Measurements from ENCODE around the gene PPP2R2C. TPM values are rescaled to one million over a fixed set of nuclear protein-coding genes. Genes with fewer than 3 reads are reported as not detected.

The PPP2R2C gene
- total and polyA plus RNA-seq, 9 of the 15 experiments (the other 6 are each of a cell fraction or from before 2014, with no cell fraction given) = 0.04 to 0.06 TPM; not detected in 7

DNA sequence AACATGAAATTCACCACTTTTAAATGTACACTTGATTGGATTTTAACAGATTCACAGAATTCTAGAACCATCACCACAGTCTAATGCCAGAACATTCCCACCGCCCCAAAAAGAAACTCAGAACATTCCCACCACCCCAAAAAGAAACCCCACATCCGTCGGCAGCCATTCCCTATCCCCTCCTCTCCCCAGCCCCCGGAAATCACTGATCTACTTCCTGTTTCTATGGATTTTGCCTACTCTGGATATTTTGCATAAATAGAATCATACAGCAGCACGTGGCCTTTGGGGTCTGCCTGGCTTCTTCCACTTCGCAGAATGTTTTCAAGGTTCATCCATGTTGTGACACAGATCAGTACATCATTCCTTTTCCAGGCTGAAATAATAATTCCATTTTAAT is 79.3 kb downstream of the PPP2R2C start:
- Histone ChIP-seq H3K4me3 (no peak overlapping the region), H3K27ac (ENCODE audit: extremely low read depth, low read depth, low read length) (no peak overlapping the region), H3K79me2 (ENCODE audit: control insufficient read depth, insufficient read depth, low read length) (no peaks in the 10 kb centered on the region), H2AFZ (ENCODE audit: low read depth, low read length) (no peak overlapping the region), H3K9ac (ENCODE audit: insufficient read depth in 1 of 2, low read depth in 2 of 2, low read length in 2 of 2) (no peak overlapping the region), H3K9me3 (replicated peaks; ENCODE audit: control insufficient read depth, insufficient read depth, low read depth, low read length) (no peaks in the 10 kb centered on the region), H3K36me3 (ENCODE audit: control insufficient read depth, insufficient read depth, low read length) (no peaks in the 10 kb centered on the region), H3K4me2 (ENCODE audit: insufficient read depth, low read length) (no peak overlapping the region), H3K9me1 (ENCODE audit: control insufficient read depth, insufficient read depth, low read length) (no peaks in the 10 kb centered on the region), H4K20me1 (replicated peaks; ENCODE audit: control insufficient read depth, insufficient read depth, low read length) (no peaks in the 10 kb centered on the region; the same call in none of the 2 replicates), H3K27me3 (ENCODE audit: control insufficient read depth in 2 of 2, insufficient read depth in 2 of 2, low read length in 2 of 2) (peaks cover 3 to 59% of the 10 kb centered on the region in 2 experiments; a peak in 3 of 5 replicates), H3K4me1 (replicated peaks in 1 of 2; ENCODE audit: control insufficient read depth in 2 of 2, insufficient read depth in 2 of 2, low read length in 2 of 2) (peaks cover 0 to 4% of the 10 kb centered on the region in 2 experiments; a peak in 2 of 5 replicates)
- DNase-seq (ENCODE audit: extremely low read depth in 1 of 4, low spot score in 3 of 4) (no peak), ATAC-seq (no peak), FAIRE-seq (no peak)
- CTCF ChIA-PET (ENCODE audit: low intra/inter-chr PET ratio) = no interaction called here
- intact Hi-C loops (cut with micrococcal nuclease) (no loop called here), in situ Hi-C loops (cut with MboI) (no loop called here)
- POLR2A ChIA-PET = no interaction called here
- 2% methylated on average over 6 of the region's 6 CpGs for WGBS (ENCODE audit: insufficient coverage, low coverage, missing lambda C conversion rate)
- no TSS peak for BruUV-seq (replicated peaks)
- TF ChIP-seq, protein P1, sequence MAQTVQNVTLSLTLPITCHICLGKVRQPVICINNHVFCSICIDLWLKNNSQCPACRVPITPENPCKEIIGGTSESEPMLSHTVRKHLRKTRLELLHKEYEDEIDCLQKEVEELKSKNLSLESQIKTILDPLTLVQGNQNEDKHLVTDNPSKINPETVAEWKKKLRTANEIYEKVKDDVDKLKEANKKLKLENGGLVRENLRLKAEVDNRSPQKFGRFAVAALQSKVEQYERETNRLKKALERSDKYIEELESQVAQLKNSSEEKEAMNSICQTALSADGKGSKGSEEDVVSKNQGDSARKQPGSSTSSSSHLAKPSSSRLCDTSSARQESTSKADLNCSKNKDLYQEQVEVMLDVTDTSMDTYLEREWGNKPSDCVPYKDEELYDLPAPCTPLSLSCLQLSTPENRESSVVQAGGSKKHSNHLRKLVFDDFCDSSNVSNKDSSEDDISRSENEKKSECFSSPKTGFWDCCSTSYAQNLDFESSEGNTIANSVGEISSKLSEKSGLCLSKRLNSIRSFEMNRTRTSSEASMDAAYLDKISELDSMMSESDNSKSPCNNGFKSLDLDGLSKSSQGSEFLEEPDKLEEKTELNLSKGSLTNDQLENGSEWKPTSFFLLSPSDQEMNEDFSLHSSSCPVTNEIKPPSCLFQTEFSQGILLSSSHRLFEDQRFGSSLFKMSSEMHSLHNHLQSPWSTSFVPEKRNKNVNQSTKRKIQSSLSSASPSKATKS (CRISPR knock-in tag; IDR thresholded peaks at IDR 0.05) = no peak
- TF ChIP-seq, protein P2, sequence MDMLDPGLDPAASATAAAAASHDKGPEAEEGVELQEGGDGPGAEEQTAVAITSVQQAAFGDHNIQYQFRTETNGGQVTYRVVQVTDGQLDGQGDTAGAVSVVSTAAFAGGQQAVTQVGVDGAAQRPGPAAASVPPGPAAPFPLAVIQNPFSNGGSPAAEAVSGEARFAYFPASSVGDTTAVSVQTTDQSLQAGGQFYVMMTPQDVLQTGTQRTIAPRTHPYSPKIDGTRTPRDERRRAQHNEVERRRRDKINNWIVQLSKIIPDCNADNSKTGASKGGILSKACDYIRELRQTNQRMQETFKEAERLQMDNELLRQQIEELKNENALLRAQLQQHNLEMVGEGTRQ (CRISPR knock-in tag; IDR thresholded peaks at IDR 0.05) = peak; percentile 18; the same call in 1 of the 2 replicates
- TF ChIP-seq ZNF79 (CRISPR knock-in tag; IDR thresholded peaks at IDR 0.05; ENCODE audit: low read depth) = no peak
- TF ChIP-seq CHD4 (IDR thresholded peaks at IDR 0.05; ENCODE audit: insufficient read depth, insufficient replicate concordance, low read depth, low read length, poor library complexity, severe bottlenecking) = no peak
- TF ChIP-seq, protein P3, sequence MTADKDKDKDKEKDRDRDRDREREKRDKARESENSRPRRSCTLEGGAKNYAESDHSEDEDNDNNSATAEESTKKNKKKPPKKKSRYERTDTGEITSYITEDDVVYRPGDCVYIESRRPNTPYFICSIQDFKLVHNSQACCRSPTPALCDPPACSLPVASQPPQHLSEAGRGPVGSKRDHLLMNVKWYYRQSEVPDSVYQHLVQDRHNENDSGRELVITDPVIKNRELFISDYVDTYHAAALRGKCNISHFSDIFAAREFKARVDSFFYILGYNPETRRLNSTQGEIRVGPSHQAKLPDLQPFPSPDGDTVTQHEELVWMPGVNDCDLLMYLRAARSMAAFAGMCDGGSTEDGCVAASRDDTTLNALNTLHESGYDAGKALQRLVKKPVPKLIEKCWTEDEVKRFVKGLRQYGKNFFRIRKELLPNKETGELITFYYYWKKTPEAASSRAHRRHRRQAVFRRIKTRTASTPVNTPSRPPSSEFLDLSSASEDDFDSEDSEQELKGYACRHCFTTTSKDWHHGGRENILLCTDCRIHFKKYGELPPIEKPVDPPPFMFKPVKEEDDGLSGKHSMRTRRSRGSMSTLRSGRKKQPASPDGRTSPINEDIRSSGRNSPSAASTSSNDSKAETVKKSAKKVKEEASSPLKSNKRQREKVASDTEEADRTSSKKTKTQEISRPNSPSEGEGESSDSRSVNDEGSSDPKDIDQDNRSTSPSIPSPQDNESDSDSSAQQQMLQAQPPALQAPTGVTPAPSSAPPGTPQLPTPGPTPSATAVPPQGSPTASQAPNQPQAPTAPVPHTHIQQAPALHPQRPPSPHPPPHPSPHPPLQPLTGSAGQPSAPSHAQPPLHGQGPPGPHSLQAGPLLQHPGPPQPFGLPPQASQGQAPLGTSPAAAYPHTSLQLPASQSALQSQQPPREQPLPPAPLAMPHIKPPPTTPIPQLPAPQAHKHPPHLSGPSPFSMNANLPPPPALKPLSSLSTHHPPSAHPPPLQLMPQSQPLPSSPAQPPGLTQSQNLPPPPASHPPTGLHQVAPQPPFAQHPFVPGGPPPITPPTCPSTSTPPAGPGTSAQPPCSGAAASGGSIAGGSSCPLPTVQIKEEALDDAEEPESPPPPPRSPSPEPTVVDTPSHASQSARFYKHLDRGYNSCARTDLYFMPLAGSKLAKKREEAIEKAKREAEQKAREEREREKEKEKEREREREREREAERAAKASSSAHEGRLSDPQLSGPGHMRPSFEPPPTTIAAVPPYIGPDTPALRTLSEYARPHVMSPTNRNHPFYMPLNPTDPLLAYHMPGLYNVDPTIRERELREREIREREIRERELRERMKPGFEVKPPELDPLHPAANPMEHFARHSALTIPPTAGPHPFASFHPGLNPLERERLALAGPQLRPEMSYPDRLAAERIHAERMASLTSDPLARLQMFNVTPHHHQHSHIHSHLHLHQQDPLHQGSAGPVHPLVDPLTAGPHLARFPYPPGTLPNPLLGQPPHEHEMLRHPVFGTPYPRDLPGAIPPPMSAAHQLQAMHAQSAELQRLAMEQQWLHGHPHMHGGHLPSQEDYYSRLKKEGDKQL (CRISPR knock-in tag; IDR thresholded peaks at IDR 0.05; ENCODE audit: borderline replicate concordance) = no peak
- TF ChIP-seq, protein P4, sequence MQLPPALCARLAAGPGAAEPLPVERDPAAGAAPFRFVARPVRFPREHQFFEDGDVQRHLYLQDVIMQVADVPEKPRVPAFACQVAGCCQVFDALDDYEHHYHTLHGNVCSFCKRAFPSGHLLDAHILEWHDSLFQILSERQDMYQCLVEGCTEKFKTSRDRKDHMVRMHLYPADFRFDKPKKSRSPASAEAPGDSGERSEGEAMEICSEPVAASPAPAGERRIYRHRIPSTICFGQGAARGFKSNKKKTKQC (CRISPR knock-in tag; IDR thresholded peaks at IDR 0.05) = no peak
- TF ChIP-seq HDAC1 (IDR thresholded peaks at IDR 0.05) = no peak
- TF ChIP-seq, protein P5, sequence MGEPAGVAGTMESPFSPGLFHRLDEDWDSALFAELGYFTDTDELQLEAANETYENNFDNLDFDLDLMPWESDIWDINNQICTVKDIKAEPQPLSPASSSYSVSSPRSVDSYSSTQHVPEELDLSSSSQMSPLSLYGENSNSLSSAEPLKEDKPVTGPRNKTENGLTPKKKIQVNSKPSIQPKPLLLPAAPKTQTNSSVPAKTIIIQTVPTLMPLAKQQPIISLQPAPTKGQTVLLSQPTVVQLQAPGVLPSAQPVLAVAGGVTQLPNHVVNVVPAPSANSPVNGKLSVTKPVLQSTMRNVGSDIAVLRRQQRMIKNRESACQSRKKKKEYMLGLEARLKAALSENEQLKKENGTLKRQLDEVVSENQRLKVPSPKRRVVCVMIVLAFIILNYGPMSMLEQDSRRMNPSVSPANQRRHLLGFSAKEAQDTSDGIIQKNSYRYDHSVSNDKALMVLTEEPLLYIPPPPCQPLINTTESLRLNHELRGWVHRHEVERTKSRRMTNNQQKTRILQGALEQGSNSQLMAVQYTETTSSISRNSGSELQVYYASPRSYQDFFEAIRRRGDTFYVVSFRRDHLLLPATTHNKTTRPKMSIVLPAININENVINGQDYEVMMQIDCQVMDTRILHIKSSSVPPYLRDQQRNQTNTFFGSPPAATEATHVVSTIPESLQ (CRISPR knock-in tag; IDR thresholded peaks at IDR 0.05) = no peak
- TF ChIP-seq DIDO1 (tag; IDR thresholded peaks at IDR 0.05; ENCODE audit: low read depth) = no peak
